ENCODE data around the gene SRPRB.
"Not testable (repeated sequence)": the region's sequence is repeated elsewhere in the genome, so short reads cannot be mapped to it uniquely, and the experiment has no call there.

The SRPRB gene

DNA sequence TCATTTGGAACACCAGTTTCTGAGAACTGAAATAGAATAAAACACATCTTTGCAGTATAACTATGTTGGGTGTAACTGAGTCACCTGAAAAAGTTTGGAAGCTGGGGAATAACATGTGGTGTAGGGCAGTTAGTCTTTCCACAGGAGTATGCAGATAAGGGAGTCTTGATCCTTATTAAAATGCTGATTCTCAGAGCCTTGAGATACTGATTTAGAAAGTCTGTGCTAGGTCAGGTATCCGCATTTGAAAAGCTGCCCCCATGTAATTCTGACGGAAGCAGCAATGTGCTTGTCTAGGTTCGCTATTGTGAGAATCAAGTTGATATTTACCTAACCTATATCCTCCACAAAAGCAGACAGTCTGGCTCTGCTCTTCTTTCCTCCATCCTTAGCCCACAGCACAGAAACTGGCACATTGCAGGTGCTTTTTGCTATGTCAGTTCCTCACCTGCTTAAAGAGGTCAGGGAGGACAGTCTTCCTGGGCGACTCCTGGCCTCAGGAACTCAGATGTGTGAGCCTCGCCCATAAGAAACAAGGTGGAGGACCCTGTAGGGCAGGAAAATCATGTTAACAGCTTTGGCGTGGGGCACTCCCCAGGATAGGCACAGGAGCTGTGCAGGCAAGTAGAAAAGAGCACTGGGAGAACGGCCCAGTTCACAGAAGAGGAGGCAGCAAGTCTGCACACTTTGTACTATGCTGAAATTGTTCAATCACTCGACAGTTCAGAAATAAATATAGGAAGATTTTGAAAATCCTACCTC, 27.6 kb upstream of the SRPRB start:
- H3K4me3 ChIP-seq (replicated peaks; ENCODE audit: low read depth, low read length) = no peak overlapping the region
- DNase-seq (ENCODE audit: low read depth) = no peak
- TF ChIP-seq, protein P1, sequence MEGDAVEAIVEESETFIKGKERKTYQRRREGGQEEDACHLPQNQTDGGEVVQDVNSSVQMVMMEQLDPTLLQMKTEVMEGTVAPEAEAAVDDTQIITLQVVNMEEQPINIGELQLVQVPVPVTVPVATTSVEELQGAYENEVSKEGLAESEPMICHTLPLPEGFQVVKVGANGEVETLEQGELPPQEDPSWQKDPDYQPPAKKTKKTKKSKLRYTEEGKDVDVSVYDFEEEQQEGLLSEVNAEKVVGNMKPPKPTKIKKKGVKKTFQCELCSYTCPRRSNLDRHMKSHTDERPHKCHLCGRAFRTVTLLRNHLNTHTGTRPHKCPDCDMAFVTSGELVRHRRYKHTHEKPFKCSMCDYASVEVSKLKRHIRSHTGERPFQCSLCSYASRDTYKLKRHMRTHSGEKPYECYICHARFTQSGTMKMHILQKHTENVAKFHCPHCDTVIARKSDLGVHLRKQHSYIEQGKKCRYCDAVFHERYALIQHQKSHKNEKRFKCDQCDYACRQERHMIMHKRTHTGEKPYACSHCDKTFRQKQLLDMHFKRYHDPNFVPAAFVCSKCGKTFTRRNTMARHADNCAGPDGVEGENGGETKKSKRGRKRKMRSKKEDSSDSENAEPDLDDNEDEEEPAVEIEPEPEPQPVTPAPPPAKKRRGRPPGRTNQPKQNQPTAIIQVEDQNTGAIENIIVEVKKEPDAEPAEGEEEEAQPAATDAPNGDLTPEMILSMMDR (IDR thresholded peaks at IDR 0.05; ENCODE audit: low read length, missing control alignments) = no peak

GRCh38 chr3:133779626-133780203, 25.9 kb upstream of the SRPRB start:
- no peak for DNase-seq (ENCODE audit: low read depth)
- no peak overlapping the region for H3K4me3 ChIP-seq (replicated peaks; ENCODE audit: low read depth, low read length)
- TF ChIP-seq, protein P1 (IDR thresholded peaks at IDR 0.05; ENCODE audit: low read length, missing control alignments) = no peak

DNA sequence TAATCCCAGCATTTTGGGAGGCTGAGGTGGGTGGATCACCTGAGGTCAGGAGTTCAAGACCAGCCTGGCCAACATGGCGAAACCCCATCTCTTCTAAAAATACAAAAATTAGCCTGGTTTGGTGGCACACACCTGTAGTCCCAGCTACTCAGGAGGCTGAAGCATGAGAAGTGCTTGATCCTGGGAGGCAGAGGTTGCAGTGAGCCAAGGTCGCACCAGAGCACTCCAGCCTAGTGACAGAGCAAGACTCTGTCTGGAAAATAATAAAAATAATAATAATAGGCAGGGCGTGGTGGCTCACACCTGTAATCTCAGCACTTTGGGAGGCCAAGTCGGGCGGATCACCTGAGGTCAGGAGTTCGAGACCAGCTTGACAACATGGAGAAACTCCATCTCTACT, 24.9 kb upstream of the SRPRB start:
- H3K4me3 ChIP-seq (replicated peaks; ENCODE audit: low read depth, low read length); DNase-seq (ENCODE audit: low read depth): not testable (repeated sequence)

- H3K4me3 ChIP-seq (replicated peaks; ENCODE audit: low read depth, low read length) = no peak overlapping the region
- DNase-seq (ENCODE audit: low read depth) = no peak
- TF ChIP-seq, protein P1 (IDR thresholded peaks at IDR 0.05; ENCODE audit: low read length, missing control alignments) = no peak
Observed at GRCh38 chr3:133781570-133781969, 24.0 kb upstream of the SRPRB start.

DNA sequence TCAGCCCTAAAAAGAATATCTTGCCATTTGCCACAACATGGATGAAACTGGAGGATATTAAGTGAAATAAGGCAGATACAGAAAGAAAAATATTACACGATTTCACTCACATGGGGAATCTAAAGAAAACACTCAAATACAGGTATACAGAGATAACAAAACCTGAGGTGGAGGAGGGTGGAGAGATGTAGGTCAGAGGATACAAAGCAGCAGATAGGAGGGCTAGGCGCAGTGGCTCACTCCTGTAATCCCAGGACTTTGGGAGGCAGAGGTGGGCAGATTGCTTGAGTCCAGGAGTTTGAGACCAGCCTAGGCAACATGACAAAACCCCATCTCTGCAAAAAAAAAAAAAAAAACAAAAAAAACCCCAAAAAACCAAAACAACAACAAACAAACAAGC, 23.2 kb upstream of the SRPRB start:
- no peak for DNase-seq (ENCODE audit: low read depth)

GRCh38 chr3:133783762-133784161, 21.9 kb upstream of the SRPRB start:
- no peak for DNase-seq (ENCODE audit: low read depth)
- TF ChIP-seq, protein P1 (IDR thresholded peaks at IDR 0.05; ENCODE audit: low read length, missing control alignments) = no peak
- no peak overlapping the region for H3K4me3 ChIP-seq (replicated peaks; ENCODE audit: low read depth, low read length)

More for the DNA sequence above, 23.2 kb upstream of the SRPRB start:
- TF ChIP-seq, protein P1 (IDR thresholded peaks at IDR 0.05; ENCODE audit: low read length, missing control alignments) = no peak
- no peak overlapping the region for H3K4me3 ChIP-seq (replicated peaks; ENCODE audit: low read depth, low read length)

DNA sequence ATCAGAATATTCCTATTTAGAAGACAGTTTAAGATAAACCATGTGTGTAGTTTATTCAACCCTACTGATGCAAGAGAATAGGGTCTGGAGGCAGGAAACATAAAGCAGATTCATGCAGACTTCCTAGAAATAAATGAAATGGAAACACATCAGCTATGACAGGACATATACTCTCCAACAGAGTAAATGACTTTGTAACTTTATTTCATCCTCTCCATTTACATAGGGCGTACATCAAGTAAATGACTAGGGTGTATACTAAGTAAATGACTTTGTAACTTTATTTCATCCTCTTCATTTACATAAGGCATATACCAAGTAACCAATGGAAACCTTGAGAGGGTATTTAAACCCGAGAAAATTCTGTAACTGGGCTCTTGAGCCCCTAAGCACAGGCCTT, 17.6 kb upstream of the SRPRB start:
- DNase-seq (ENCODE audit: low read depth) = no peak
- TF ChIP-seq, protein P1 (IDR thresholded peaks at IDR 0.05; ENCODE audit: low read length, missing control alignments) = no peak
- H3K4me3 ChIP-seq (replicated peaks; ENCODE audit: low read depth, low read length) = no peak overlapping the region

Measured in fibroblast of pulmonary artery (primary cell).